Testis (tissue), 3 donors: ENCODE data around the gene ANO10. TPM values are rescaled to one million over a fixed set of nuclear protein-coding genes. Genes with fewer than 3 reads are reported as not detected.
"Not testable (repeated sequence)": the region's sequence is repeated elsewhere in the genome, so short reads cannot be mapped to it uniquely, and the experiment has no call there.

Source experiments
- DNase-seq: peaks from one replicate; pipeline ENCODE4 v3.0.0-alpha.2; 2019
- H3K27ac ChIP-seq, 2 donors: fragments of 200-600 bp; sonication (generic); one replicate each; pipeline ENCODE4 v1.5.1; 2019
- H3K27me3 ChIP-seq: fragments of 200-600 bp; sonication (generic); one replicate; pipeline ENCODE4 v1.5.1; 2019
- H3K36me3 ChIP-seq: fragments of 200-600 bp; sonication (generic); one replicate; pipeline ENCODE4 v1.5.1; 2017; ENCODE audit warnings: low read depth; ENCODE audit errors: missing control alignments
- H3K4me1 ChIP-seq: fragments of 200-600 bp; sonication (generic); one replicate; pipeline ENCODE4 v1.5.1; 2019
- H3K4me3 ChIP-seq, 2 donors: fragments of 200-600 bp; sonication (generic); one replicate each; pipeline ENCODE4 v1.5.1; 2017 to 2019
- H3K9me3 ChIP-seq: fragments of 200-600 bp; sonication (generic); one replicate; pipeline ENCODE4 v1.5.1; 2017
- POLR2A ChIP-seq: fragments of 450-650 bp; IDR thresholded peaks from one replicate; pipeline ENCODE4 v1.6.1; 2017; ENCODE audit warnings: antibody characterized with exemption, mild to moderate bottlenecking, moderate library complexity
- WGBS, 2 donors: methylation state at CpG; one replicate each; pipeline ENCODE4 v1.1.5; 2018; 5-methylcytosine and 5-hydroxymethylcytosine counted together
- intact Hi-C: fragments of 100-400 bp; cut with DNase I; formaldehyde crosslinking; loops from one replicate; pipeline ENCODE4 v1.15.1; 2023; ENCODE audit warnings: low total_unique reads
- polyA plus RNA-seq: library from polyadenylated mRNA; stranded (reverse); fragments of 350-450 nt; fragmentation: Illumina TruSeq; extraction: RNeasy Lipid Tissue Mini Kit (QIAGEN cat#74804); gene quantifications from one replicate; pipeline ENCODE4 v1.2.3, GENCODE V29; 2014; ENCODE audit warnings: low read depth, low replicate concordance; ENCODE audit not compliant: insufficient read depth
- total RNA-seq, 2 donors: library from RNA; depleted of rRNA; stranded (reverse); fragments of >200 nt; gene quantifications; one replicate each; pipeline ENCODE4 v1.2.3, GENCODE V29; 2016
- TF ChIP-seq, protein P1 (sequence below), 3 experiments: fragments of 450-650 bp in 2 of 3; fragments of 200-600 bp in 1 of 3; sonication (generic) in 1 of 3; IDR thresholded peaks; one replicate each; pipeline ENCODE4 v1.5.1; 2016 to 2019; ENCODE audit warnings: antibody characterized with exemption in 3 of 3, mild to moderate bottlenecking in 2 of 3, moderate library complexity in 1 of 3

Gene ANO10
- total and polyA plus RNA-seq, 3 donors from 2014 or later = 19.9 to 26.3 (median 25.0) TPM

DNA sequence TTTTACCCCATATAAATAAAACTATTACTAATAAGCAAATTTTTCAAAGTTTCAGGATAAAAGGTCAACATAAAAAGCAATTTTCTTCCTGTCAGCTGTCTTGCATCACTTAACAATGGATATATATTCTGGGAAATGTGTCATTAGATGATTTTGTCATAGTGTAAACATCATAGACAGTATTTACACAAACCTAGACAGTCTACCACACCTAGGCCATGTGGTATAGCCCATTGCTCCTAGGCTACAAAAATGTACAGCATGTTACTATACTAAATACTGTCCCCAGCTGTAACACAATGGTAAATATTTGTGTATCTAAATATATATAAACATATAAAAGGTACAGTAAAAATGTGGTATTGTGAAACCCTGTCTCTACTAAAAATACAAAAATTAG, 156.7 kb downstream of the ANO10 start:
- no peaks in the 10 kb centered on the region for H3K4me1 ChIP-seq
- no peak overlapping the region for H3K4me3 ChIP-seq
- no peaks in the 10 kb centered on the region for H3K9me3 ChIP-seq
- TF ChIP-seq, protein P1, sequence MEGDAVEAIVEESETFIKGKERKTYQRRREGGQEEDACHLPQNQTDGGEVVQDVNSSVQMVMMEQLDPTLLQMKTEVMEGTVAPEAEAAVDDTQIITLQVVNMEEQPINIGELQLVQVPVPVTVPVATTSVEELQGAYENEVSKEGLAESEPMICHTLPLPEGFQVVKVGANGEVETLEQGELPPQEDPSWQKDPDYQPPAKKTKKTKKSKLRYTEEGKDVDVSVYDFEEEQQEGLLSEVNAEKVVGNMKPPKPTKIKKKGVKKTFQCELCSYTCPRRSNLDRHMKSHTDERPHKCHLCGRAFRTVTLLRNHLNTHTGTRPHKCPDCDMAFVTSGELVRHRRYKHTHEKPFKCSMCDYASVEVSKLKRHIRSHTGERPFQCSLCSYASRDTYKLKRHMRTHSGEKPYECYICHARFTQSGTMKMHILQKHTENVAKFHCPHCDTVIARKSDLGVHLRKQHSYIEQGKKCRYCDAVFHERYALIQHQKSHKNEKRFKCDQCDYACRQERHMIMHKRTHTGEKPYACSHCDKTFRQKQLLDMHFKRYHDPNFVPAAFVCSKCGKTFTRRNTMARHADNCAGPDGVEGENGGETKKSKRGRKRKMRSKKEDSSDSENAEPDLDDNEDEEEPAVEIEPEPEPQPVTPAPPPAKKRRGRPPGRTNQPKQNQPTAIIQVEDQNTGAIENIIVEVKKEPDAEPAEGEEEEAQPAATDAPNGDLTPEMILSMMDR (IDR thresholded peaks at IDR 0.05) = no peak
- no peak for TF ChIP-seq POLR2A
- no peak for DNase-seq
- intact Hi-C loops = no loop called here
- no peaks in the 10 kb centered on the region for H3K27me3 ChIP-seq
- no peaks in the 10 kb centered on the region for H3K36me3 ChIP-seq
- no peak overlapping the region for H3K27ac ChIP-seq

DNA sequence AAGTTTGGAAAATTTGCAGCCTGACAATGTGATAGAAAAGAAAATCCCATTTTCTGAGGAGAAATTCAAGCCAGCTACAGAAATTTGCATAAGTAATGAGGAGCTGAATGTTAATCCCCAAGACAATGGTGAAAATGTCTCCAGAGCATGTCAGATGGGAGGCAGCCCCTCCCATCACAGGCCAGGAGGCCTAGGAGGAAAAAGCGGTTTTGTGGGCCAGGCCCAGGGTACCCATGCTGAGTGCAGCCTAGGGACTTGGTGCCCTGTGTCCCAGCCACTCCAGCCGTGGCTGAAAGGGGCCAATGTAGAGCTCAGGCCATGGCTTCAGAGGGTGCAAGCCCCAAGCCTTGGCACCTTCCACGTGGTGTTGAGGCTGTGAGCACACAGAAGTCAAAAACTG, 159.2 kb downstream of the ANO10 start:
- H3K9me3 ChIP-seq, H3K4me3 ChIP-seq, H3K36me3 ChIP-seq, H3K27me3 ChIP-seq, DNase-seq, intact Hi-C loops, H3K27ac ChIP-seq, H3K4me1 ChIP-seq: not testable (repeated sequence)
- WGBS, 2 donors = 94 to 100% methylated on average over 1 to 3 of the region's 3 CpGs

DNA sequence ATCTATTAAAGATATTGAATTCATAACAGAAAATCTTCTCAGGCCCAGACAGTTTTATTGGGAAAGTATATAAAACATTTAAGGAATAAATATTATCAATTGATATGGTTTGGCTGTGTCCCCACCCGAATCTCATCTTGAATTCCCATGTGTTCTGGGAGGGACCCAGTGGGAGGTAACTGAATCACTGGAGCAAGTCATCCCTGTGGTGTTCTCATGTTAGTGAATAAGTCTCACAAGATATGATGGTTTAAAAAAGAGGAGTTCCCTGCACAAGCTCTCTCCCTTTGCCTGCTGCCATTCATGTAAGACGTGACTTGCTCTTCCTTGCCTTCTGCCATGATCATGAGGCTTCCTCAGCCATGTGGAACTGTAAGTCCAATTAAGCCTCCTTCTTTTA, 160.5 kb downstream of the ANO10 start:
- 88 to 96% methylated on average over 2 of the region's 2 CpGs for WGBS, 2 donors
- no peak for TF ChIP-seq POLR2A
- TF ChIP-seq, protein P1 (IDR thresholded peaks at IDR 0.05) = no peak
- DNase-seq = no peak
- Histone ChIP-seq H3K36me3 (no peaks in the 10 kb centered on the region), H3K4me3 (no peak overlapping the region), H3K27me3 (no peaks in the 10 kb centered on the region), H3K4me1 (no peaks in the 10 kb centered on the region), H3K27ac (no peak overlapping the region), H3K9me3 (no peaks in the 10 kb centered on the region)
- intact Hi-C loops = no loop called here

DNA sequence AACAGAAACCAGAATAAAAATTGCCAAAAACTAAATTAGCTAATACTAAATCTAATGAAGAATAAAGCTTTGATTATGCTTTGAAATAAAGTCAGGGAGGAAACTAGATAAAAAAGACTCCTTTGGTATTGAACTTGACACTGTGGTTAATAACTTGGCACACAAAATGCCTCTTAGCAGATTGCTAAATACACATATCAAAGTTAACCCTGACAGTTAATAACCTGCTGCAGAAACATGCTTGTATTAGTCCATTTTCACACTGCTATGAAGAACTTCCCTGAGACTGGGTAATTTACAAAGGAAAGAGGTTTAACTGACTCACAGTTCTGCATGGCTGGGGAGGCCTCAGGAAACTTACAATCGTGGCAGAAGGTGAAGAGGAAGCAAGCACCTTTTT, 164.8 kb downstream of the ANO10 start:
- WGBS, 2 donors = 69 to 71% methylated on average over 1 of the region's 1 CpG
- H3K4me1 ChIP-seq, intact Hi-C loops, DNase-seq, H3K4me3 ChIP-seq, H3K27ac ChIP-seq, H3K9me3 ChIP-seq, H3K36me3 ChIP-seq, H3K27me3 ChIP-seq: not testable (repeated sequence)

DNA sequence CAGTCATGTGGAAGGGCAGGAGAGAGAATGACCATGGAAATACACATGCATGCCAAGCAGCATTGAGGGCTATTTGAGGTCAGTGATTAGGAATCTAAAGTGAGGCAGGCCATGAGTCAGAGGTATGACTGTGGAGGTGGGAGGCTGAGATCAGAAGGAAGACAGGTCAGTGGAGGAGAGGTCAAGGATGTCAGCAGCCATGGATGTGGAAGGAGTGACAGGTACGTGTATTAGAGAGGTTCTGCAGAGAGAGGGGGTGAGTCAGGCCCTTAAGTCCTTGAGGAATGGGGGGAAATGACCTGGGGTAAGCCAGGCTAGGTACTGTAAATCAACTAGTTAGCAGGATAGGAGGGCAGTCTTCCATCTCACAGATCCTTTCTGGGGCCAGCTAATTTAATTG, 166.6 kb downstream of the ANO10 start:
- Histone ChIP-seq H3K4me1 (no peaks in the 10 kb centered on the region), H3K27me3 (no peaks in the 10 kb centered on the region), H3K9me3 (no peaks in the 10 kb centered on the region), H3K27ac (no peak overlapping the region), H3K36me3 (no peaks in the 10 kb centered on the region), H3K4me3 (no peak overlapping the region)
- TF ChIP-seq POLR2A = no peak
- TF ChIP-seq, protein P1 (IDR thresholded peaks at IDR 0.05) = no peak
- DNase-seq = no peak
- WGBS, 2 donors = 82 to 83% methylated on average over 1 of the region's 1 CpG
- intact Hi-C loops = no loop called here

DNA sequence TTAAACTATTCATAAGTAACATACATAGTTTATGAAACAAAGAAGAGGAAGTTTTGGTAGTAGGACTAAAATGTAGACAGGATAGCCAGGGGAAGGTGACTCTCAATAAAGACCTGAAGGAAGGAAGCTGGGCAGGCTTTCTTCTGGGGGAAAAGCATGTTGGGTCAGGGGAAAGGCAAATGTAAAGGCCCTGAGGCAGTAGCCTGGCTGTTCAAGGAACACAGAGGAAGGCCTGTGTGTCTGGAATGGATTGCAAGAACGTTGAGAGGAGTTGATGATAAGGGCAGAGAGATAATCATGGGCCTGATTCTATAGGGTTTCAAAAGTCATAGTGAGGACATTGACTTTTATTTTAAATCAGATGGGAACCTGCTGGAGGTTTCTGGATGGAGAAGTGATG, 167.8 kb downstream of the ANO10 start:
- Histone ChIP-seq H3K27ac (no peak overlapping the region), H3K9me3 (no peaks in the 10 kb centered on the region), H3K27me3 (no peaks in the 10 kb centered on the region), H3K36me3 (no peaks in the 10 kb centered on the region), H3K4me1 (no peaks in the 10 kb centered on the region), H3K4me3 (no peak overlapping the region)
- intact Hi-C loops = no loop called here
- DNase-seq = no peak
- TF ChIP-seq POLR2A = no peak
- TF ChIP-seq, protein P1 (IDR thresholded peaks at IDR 0.05) = no peak
- WGBS, 2 donors = 54 to 57% methylated on average over 1 of the region's 1 CpG
